Activated T-cell treated with anti-CD3 and anti-CD28 coated beads, Interleukin-2, amount 50 U/mL, for 4 hours (primary cell): ENCODE measurements around the gene PRSS57. TPM values are rescaled to one million over a fixed set of nuclear protein-coding genes. Genes with fewer than 3 reads are reported as not detected.

Experiments used
- ATAC-seq, 2 donors: fragments of 200-7000 bp; cut with Tn5 transposase; one replicate each; pipeline ENCODE4 v1.10.0; 2021
- DNase-seq: peaks from one replicate; pipeline ENCODE4 v3.0.0-alpha.2; 2020
- H3K27me3 Mint-ChIP-seq: one replicate; pipeline ENCODE4 v1.8.0; 2021; ENCODE audit warnings: low read depth, mixed read lengths
- H3K36me3 Mint-ChIP-seq: one replicate; pipeline ENCODE4 v1.8.0; 2022; ENCODE audit warnings: mixed read lengths; ENCODE audit not compliant: insufficient read depth
- H3K4me1 Mint-ChIP-seq: one replicate; pipeline ENCODE4 v1.8.0; 2021; ENCODE audit warnings: low read depth, mixed read lengths
- H3K4me3 Mint-ChIP-seq: one replicate; pipeline ENCODE4 v1.8.0; 2021; ENCODE audit warnings: mild to moderate bottlenecking, moderate library complexity, mixed read lengths
- H3K9me3 Mint-ChIP-seq: one replicate; pipeline ENCODE4 v1.8.0; 2021; ENCODE audit warnings: mixed read lengths
- total RNA-seq, 3 donors: library from RNA; stranded (reverse); gene quantifications; one replicate each; pipeline ENCODE4 v1.2.1, GENCODE V29; 2021

The PRSS57 gene
- total RNA-seq, 3 donors from 2014 or later: 0.87 to 0.94 TPM; not detected in 1

DNA sequence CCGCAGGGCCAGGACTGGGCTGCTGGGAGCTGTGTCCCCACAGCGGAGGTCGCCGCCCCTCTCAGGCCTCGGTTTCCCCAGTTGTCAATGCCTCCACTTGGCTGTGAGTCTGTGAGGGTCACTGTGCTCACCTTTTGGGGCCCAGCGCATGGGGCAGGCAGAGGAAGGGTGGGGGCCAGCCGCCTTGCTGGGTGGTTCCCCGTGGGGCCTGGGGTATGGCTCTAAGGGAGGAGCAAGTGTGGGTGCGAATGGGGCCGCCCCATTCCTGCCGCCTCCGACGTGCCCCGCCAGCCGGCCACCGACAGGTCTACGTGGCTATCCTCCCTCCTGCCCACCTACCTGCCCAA, 56.4 kb downstream of the PRSS57 start:
- Mint-ChIP-seq H3K9me3 (no peaks in the 10 kb centered on the region), H3K27me3 (no peaks in the 10 kb centered on the region), H3K36me3 (no peaks in the 10 kb centered on the region), H3K4me1 (peaks cover 12% of the 10 kb centered on the region), H3K4me3 (peak overlapping the region; percentile 77)
- ATAC-seq: no peak
- no peak for DNase-seq

Other genes starting within 250 kb of the PRSS57 start
- under 1 TPM; 0.16 to 0.33 (median 0.26) TPM for gene SHC2, start 234.4 kb downstream of the PRSS57 start, total RNA-seq
- gene MADCAM1, start 199.0 kb downstream of the PRSS57 start, total RNA-seq: under 1 TPM; 0.18 to 0.26 (median 0.19) TPM
- gene TPGS1, start 188.0 kb downstream of the PRSS57 start, total RNA-seq: 10 to 100 TPM; 21.9 to 22.8 (median 22.6) TPM
- 10 to 100 TPM; 42.1 to 48.7 (median 45.7) TPM for gene CDC34, start 163.7 kb downstream of the PRSS57 start, total RNA-seq
- gene GZMM, start 151.4 kb downstream of the PRSS57 start, total RNA-seq: 10 to 100 TPM; 53.2 to 71.8 (median 65.8) TPM
- gene BSG, start 122.9 kb downstream of the PRSS57 start, total RNA-seq: 100 to 1,000 TPM; 241 to 277 (median 250) TPM
- gene HCN2, start 105.6 kb downstream of the PRSS57 start, total RNA-seq: under 1 TPM; 0.20 to 0.24 (median 0.22) TPM
- gene POLRMT, start 61.9 kb downstream of the PRSS57 start, total RNA-seq: 100 to 1,000 TPM; 110 to 123 (median 119) TPM
- not detected for gene FGF22, start 55.6 kb downstream of the PRSS57 start, total RNA-seq
- 100 to 1,000 TPM; 144 to 162 (median 147) TPM for gene RNF126, start 32.2 kb downstream of the PRSS57 start, total RNA-seq
- 1 to 10 TPM; 8.0 to 9.9 (median 8.3) TPM for gene FSTL3, start 19.1 kb downstream of the PRSS57 start, total RNA-seq
- gene PALM, start 13.5 kb upstream of the PRSS57 start, total RNA-seq: under 1 TPM; 0.26 to 0.61 (median 0.27) TPM
- under 1 TPM in 1 of 3 donors, not detected in 2; 0.08 TPM for gene MISP, start 55.7 kb upstream of the PRSS57 start, total RNA-seq
- 1,000 to 10,000 TPM; 1,071 to 1,170 (median 1,104) TPM for gene PTBP1, start 102.0 kb upstream of the PRSS57 start, total RNA-seq
- gene PLPPR3, start 126.5 kb upstream of the PRSS57 start, total RNA-seq: under 1 TPM in 1 of 3 donors, not detected in 2; 0.24 TPM
- gene AZU1, start 132.4 kb upstream of the PRSS57 start, total RNA-seq: not detected
- gene PRTN3, start 145.5 kb upstream of the PRSS57 start, total RNA-seq: not detected
- not detected for gene ELANE, start 156.9 kb upstream of the PRSS57 start, total RNA-seq
- gene CFD, start 164.2 kb upstream of the PRSS57 start, total RNA-seq: 1 to 10 TPM in 2 of 3 donors, under 1 TPM in 1; 0.49 to 1.9 (median 1.1) TPM
- gene MED16, start 197.7 kb upstream of the PRSS57 start, total RNA-seq: 10 to 100 TPM; 70.4 to 73.9 (median 73.6) TPM
- gene RNU6-9, start 198.0 kb upstream of the PRSS57 start, total RNA-seq: not detected
- 10 to 100 TPM; 92.3 to 97.7 (median 96.3) TPM for gene R3HDM4, start 217.8 kb upstream of the PRSS57 start, total RNA-seq
- gene KISS1R, start 221.9 kb upstream of the PRSS57 start, total RNA-seq: 1 to 10 TPM; 2.9 to 5.1 (median 3.3) TPM
- gene ARID3A, start 230.6 kb upstream of the PRSS57 start, total RNA-seq: 10 to 100 TPM in 1 of 3 donors, 1 to 10 TPM in 2; 7.3 to 13.2 (median 10.0) TPM